Adrenal gland (tissue), 5 donors: Measurements from ENCODE around the gene SKIC2.

Source experiments
- POLR2A ChIP-seq, 2 donors: fragments of 450-650 bp; IDR thresholded peaks; one replicate each; pipeline ENCODE4 v1.6.1; 2017; ENCODE audit warnings: antibody characterized with exemption in 2 of 2, mild to moderate bottlenecking in 2 of 2, moderate library complexity in 1 of 2
- TF ChIP-seq, protein P1 (sequence below), 6 experiments: fragments of 450-650 bp in 4 of 6; fragments of 200-600 bp in 2 of 6; sonication (generic) in 1 of 6; IDR thresholded peaks; 1 replicate in 5 of 6; 2 replicates in 1 of 6; pipeline versions ENCODE4 v1.5.1 to v1.8.0; 2016 to 2021; ENCODE audit warnings: antibody characterized with exemption in 6 of 6, mild to moderate bottlenecking in 2 of 6, moderate library complexity in 1 of 6
- donor health status: DM: no; HTN: no; CAD: no.

DNA sequence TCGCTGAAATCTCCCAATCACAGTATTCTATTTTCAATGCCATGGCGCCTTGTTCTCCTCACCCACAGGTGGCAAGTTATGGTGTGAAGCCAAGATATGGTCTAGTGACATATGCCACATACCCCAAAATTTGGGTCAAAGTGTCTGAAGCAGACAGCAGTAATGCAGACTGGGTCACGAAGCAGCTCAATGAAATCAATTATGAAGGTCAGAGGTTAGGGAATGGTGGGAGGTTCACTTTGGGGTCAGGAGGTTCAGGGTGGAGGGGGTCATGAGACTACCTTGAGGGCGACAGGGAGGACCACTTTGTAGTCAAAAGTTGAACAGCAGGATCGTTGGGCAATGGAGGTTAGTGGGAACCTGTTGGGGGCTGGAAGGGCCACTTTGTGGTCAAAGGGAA, 10.7 kb upstream of the SKIC2 start:
- TF ChIP-seq, protein P1, sequence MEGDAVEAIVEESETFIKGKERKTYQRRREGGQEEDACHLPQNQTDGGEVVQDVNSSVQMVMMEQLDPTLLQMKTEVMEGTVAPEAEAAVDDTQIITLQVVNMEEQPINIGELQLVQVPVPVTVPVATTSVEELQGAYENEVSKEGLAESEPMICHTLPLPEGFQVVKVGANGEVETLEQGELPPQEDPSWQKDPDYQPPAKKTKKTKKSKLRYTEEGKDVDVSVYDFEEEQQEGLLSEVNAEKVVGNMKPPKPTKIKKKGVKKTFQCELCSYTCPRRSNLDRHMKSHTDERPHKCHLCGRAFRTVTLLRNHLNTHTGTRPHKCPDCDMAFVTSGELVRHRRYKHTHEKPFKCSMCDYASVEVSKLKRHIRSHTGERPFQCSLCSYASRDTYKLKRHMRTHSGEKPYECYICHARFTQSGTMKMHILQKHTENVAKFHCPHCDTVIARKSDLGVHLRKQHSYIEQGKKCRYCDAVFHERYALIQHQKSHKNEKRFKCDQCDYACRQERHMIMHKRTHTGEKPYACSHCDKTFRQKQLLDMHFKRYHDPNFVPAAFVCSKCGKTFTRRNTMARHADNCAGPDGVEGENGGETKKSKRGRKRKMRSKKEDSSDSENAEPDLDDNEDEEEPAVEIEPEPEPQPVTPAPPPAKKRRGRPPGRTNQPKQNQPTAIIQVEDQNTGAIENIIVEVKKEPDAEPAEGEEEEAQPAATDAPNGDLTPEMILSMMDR (IDR thresholded peaks at IDR 0.05): no peak
- no peak for TF ChIP-seq POLR2A (IDR thresholded peaks at IDR 0.05)
